ES-I3 (cell line): Measurements from ENCODE around the gene BUB1B.
A peak's percentile ranks its signal among the peaks of the same experiment; 100 is the strongest.
"Not testable (repeated sequence)": the region's sequence is repeated elsewhere in the genome, so short reads cannot be mapped to it uniquely, and the experiment has no call there.

Experiments
- H3K36me3 ChIP-seq: 2 replicates; pipeline ENCODE4 v1.6.1; 2013; ENCODE audit warnings: mild to moderate bottlenecking, low read length, control low read depth, moderate library complexity; ENCODE audit not compliant: insufficient read depth
- H3K4me1 ChIP-seq: 2 replicates; pipeline ENCODE4 v1.6.1; 2013; ENCODE audit warnings: mild to moderate bottlenecking, control low read depth, low read length; ENCODE audit not compliant: insufficient read depth
- H3K9ac ChIP-seq: 2 replicates; pipeline ENCODE4 v1.6.1; 2013; ENCODE audit warnings: low read depth, mild to moderate bottlenecking, low read length, moderate library complexity
- H3K9me3 ChIP-seq: 2 replicates; pipeline ENCODE4 v1.6.1; 2013; ENCODE audit warnings: mild to moderate bottlenecking, low read length, moderate library complexity; ENCODE audit not compliant: control insufficient read depth, insufficient read depth

Gene BUB1B

DNA sequence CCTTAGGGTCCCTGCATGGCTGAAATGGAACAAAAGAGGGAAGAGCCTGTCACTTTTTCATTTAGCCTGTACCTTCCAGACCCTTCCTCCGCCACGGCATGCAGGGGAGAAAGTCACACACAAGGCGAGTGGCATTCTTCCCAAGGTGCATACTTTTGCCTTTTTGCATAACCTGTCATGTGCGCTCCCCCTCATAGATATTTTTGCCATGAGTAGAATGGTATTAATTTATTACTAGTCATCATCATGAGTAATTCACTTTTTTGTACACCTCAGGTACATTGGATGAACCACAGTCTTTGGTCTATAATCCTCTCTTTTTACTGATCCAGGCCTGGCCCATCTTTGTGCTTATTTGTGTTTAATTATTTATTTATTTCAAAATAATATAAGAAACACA lies 8.9 kb upstream of the BUB1B start:
- no peaks in the 10 kb centered on the region for H3K36me3 ChIP-seq
- H3K9me3 ChIP-seq, result no peaks in the 10 kb centered on the region
- H3K9ac ChIP-seq, result no peak overlapping the region
- peaks cover 11% of the 10 kb centered on the region for H3K4me1 ChIP-seq

DNA sequence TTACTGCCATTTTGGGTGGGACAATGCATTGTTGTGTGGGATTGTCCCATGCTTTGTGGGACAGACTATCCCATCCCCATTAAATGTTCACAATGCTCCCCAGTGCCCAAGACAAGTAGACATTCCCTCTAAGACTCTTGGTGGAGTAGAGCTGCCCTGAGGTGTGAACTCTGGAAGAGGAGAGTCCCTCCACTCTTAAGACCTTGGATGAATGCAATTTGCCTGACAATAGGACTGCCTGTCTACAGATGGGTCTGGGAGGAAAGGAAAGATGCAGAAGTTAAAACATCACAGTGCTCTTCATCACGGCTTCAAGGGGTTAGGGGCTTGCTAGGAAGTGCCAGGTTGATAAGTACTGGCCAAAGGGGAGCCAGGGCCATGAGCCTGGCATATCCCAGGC lies 6.0 kb upstream of the BUB1B start:
- H3K9me3 ChIP-seq, H3K36me3 ChIP-seq, H3K9ac ChIP-seq: not testable (repeated sequence)
- H3K4me1 ChIP-seq, result peaks cover 15% of the 10 kb centered on the region

DNA sequence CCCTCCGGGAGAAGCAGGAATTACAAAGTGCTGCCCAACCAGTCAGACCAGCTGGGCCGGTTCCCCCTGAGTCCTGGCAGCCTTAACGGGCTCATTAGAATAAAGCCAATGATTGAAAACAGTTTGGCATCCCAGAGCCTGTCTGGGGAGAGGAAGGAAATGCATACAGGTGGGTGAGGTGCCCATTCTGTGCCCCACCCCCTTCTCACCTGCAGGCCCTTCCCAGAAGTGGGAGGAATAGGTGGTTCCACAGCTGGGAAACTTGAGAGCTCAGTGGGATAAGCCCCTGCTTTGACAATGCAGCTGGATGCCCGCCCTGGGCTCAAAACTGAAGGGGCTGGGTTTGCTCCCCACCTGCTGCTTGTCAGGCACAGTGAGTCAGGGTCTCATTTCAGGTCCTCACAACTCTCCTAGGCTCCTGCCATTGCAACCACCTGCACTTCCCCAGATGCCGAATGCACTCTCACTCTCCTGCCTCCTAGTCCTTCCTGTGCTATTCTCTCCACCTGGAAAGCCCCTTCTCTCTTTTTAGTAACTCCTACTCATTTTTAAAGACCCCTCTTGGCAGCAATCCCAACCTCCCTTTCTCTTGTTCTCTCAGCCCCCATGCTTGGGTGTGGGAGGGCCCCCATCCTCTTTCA lies 5.5 kb upstream of the BUB1B start:
- Histone ChIP-seq H3K36me3 (no peaks in the 10 kb centered on the region), H3K9me3 (no peaks in the 10 kb centered on the region), H3K4me1 (peaks cover 15% of the 10 kb centered on the region), H3K9ac (no peak overlapping the region)

DNA sequence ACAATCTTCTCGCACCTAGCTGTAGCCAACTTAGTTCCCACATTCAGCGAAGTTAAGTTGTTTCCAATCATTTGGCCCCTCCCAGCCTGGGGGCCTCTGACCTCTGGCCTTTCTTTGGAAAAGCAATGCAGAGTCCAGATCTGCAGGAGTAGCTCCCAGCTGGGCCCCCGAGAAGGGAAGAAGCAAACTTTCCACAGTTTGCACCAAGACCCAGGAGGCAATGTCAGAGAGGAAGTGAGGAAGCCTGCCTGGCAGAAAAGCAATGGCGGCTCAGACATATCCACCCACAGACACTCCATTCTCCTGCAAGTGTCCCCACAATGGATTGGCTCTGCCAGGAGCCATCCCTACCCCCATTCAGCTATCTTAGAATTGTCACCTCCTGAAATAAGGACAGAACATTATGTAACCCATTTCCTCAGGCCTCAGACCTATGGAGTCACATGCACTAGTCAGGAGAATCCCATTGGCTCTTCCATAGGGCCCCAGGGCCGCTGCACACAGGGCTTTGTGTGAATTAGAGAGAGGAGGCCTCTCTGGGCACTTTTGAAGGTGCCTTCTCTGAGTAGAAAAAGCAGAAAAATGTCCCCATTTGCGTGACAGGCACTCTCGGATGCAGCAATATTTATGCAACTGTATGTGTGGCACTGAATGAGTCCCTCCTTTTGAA lies 3.0 kb upstream of the BUB1B start:
- Histone ChIP-seq H3K9me3 (no peaks in the 10 kb centered on the region), H3K9ac (no peak overlapping the region), H3K36me3 (no peaks in the 10 kb centered on the region), H3K4me1 (peaks cover 15% of the 10 kb centered on the region)

DNA sequence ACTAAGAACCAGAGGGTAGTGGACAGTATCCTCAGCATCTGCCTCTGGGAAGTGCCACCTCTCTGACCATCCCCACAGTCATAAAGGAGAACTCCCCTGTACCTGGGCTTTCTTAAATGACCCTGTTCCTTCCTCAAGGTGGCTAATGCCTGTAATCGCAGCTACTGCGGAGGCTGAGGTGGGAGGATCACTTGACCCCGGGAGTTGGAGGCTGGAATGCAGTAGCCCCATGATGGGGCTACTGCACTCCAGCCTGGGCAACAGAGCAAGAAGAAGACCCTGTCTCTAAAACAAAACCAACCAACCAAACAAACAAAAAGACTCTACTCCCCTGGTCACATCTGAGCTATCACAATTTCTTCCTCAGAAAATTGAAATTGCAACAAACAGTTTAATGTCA lies 848 bp upstream of the BUB1B start:
- H3K9ac ChIP-seq, result no peak overlapping the region
- peaks cover 1% of the 10 kb centered on the region; the same call in 1 of the 2 replicates for H3K36me3 ChIP-seq
- H3K4me1 ChIP-seq, result peaks cover 11% of the 10 kb centered on the region
- no peaks in the 10 kb centered on the region for H3K9me3 ChIP-seq

DNA sequence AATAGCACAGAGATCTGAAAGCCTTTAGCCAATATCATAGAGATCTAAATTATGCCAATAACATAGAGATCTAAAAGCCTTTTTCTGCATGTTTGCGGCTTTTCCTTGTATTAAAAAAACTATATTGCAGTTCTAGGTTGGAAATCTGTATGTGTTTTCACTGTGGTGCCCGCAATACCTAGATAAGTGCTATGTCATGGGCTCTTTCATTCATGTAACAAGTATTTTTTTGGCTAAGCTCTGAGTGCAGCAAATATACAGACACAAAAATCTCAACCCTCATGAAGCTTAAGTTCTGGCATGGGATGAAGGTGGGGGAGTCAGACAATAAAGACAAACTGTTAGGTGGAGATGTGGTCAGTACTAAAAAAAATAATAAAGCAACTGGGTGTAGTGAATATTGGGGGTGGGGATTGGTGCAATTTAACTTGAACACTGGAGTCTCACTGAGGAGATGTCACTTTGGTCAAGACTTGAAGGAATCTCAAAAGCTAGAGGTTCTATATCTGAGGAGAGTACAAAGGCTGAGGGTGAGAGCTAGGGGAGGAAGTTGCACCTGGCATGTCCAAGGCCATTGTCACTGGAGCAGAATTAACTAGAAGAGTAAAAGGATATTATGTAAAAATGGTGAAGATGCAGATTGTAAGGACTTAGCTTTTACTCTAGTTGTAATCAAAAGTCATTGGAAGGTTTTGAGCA lies 973 bp downstream of the BUB1B start:
- peak overlapping the region; percentile 81 for H3K9ac ChIP-seq
- peaks cover 3% of the 10 kb centered on the region; the same call in 1 of the 2 replicates for H3K36me3 ChIP-seq
- H3K9me3 ChIP-seq, result no peaks in the 10 kb centered on the region
- peaks cover 4% of the 10 kb centered on the region; the same call in 1 of the 2 replicates for H3K4me1 ChIP-seq

DNA sequence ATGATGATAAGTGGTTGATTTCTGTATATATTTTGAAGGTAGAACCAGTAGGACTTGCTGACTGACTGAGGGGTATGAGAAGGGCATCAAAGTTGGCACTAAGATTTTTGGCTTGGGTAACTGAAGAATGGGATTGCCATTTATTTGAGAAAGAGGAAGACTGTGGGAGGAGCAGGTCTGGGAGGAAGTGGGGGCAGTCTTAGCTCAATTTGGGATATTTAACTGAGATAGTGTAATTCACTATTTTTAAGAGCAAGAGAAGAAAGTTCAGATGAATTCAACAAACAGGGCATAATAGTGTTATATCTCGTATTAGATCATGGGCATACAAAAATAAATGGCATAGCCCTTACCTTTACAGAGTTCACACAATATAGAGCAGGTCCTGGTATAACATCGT lies 1.7 kb downstream of the BUB1B start:
- peaks cover 4% of the 10 kb centered on the region; the same call in 1 of the 2 replicates for H3K4me1 ChIP-seq
- peak overlapping the region; percentile 81; the same call in 1 of the 2 replicates for H3K9ac ChIP-seq
- no peaks in the 10 kb centered on the region for H3K9me3 ChIP-seq
- peaks cover 3% of the 10 kb centered on the region for H3K36me3 ChIP-seq

DNA sequence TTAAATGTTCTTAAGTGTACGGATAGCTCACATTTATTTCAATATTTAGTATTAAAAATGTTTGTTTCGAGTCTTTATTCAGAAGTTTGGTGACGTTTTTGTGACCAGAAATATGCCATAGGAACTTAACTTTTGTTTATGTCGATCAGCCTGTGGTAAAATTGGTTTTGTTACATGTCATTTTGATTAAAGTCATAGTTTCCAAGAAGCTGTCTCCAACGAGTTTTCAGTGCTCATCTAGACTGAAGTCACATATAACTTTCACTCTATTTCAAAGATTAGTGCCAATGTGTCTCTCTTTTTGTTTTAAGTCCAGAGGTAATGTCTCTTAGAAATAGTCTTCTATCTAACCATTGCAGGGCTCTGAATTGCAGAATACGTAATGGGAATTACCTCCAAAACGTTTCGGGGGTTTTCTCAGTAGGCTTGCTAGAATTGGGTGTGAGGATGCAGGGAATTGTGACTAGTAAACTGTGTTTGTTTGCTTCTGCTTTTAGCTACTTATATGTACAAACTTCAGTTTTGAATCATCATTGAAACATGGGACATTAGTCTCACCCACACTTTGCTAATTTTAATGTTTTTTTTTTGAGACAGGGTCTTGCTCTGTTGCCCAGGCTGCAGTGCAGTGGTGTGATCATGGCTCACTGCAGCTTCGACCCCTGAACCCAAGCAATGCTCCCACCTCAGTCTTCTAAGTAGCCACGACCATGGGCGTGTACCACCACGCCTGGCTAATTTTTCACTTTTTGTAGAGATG lies 3.0 kb downstream of the BUB1B start:
- Histone ChIP-seq H3K9me3 (no peaks in the 10 kb centered on the region), H3K36me3 (peaks cover 3% of the 10 kb centered on the region), H3K4me1 (no peaks in the 10 kb centered on the region), H3K9ac (no peak overlapping the region)

DNA sequence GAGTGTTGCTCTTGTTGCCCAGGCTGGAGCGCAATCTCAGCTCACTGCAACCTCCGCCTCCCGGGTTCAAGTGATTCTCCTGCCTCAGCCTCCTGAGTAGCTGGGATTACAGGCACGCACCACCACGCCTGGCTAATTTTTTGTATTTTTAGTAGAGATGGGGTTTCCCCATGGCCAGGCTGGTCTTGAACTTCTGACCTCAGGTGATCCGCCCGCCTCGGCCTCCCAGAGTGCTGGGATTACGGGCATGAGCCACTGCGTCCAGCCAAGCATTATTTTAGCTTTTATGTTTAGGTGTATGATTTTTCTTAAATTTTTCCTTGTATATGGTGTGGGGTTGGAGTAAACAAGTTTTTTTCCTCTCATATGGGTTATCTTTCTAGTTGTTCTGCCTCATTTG lies 6.5 kb downstream of the BUB1B start:
- H3K9me3 ChIP-seq, H3K4me1 ChIP-seq, H3K9ac ChIP-seq: not testable (repeated sequence)
- H3K36me3 ChIP-seq, result peaks cover 14% of the 10 kb centered on the region

DNA sequence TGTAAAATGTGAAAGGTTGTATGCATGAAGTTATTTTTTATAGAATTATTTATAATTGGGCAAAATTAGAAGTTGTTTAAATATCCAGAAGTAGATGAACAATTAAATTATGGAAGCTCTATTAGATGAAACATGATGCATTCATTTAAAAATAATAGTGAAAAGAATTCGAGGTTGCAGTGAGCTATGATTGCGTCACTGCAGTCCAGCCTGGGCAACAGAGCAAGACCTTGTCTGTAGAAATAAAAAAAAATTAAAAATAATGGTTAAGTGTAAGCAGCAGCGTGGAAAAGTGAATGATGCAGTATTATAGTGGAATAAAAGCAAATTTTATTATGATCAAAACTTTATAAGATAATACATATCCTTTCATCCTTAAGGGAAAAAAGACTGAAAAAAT lies 14.3 kb downstream of the BUB1B start:
- Histone ChIP-seq H3K36me3 (peaks cover 17% of the 10 kb centered on the region; the same call in 1 of the 2 replicates), H3K4me1 (no peaks in the 10 kb centered on the region), H3K9me3 (no peaks in the 10 kb centered on the region), H3K9ac (no peak overlapping the region)

DNA sequence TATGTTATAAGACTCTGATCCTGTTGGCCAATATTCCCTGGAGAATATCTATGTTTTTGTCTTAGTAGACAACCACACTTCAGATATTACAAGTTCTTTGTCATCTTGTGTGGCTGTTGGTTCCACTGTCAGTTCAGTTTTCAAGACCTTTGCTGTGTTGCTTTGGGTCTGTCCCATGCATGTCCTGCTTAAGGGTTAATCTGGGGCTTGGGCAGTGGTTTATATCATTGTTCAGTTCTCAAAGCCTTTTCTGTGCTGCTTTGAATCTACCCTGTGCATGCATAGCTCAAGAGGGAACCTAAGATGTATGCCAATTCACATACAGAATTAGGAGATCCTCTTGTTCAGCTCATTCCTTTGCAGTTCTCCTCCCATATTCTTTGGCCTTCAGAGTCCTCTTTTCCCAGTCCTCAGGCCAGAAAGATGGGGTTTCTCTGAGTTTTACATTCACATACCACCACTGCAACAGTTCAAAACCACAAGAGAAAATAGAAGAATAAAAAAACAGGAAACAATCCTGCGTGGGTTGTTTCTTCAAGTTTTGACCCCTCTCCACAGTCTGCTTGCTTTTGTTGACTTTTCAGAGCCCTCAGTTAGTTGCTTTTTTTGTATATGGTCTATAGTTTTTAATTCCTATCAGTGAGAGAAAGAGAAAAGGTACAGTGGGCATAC lies 21.6 kb downstream of the BUB1B start:
- no peak overlapping the region for H3K9ac ChIP-seq

DNA sequence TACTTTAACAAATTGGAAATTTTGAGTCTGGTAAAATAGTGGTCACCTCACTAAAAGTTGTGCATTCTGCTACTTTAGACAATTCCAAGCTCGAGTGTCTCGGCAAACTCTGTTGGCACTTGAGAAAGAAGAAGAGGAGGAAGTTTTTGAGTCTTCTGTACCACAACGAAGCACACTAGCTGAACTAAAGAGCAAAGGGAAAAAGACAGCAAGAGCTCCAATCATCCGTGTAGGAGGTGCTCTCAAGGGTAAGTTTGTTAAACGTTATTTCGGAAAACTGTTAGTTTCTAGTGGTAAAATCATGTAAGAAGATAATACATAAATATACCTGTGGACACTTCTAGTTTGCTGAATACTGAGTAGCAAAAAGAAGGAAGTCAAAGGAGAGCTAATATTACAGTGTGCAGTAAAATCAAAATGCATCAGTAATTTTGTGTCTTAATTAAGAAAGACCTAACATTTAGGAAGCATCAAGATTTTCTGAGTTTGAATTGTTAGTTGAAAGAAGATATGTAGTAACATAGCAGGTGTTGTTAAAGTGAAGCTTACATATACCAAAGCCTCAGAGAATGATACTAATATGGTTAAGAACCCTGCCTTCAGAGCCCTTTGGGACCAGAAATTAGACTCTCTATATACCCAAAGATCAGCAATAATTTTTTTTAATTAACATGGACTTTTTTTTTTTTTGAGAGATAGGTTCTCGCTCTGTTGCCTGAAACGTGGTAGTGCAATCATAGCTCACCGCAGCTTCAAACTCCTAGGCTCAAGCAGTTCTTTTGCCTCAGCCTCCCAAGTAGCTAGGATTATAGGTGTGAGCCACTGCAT lies 23.0 kb downstream of the BUB1B start:
- Histone ChIP-seq H3K9me3 (no peaks in the 10 kb centered on the region), H3K36me3 (peaks cover 25% of the 10 kb centered on the region), H3K9ac (no peak overlapping the region), H3K4me1 (no peaks in the 10 kb centered on the region)

More for the DNA sequence above, 21.6 kb downstream of the BUB1B start:
- Histone ChIP-seq H3K36me3 (peaks cover 25% of the 10 kb centered on the region), H3K9me3 (no peaks in the 10 kb centered on the region), H3K4me1 (no peaks in the 10 kb centered on the region)

DNA sequence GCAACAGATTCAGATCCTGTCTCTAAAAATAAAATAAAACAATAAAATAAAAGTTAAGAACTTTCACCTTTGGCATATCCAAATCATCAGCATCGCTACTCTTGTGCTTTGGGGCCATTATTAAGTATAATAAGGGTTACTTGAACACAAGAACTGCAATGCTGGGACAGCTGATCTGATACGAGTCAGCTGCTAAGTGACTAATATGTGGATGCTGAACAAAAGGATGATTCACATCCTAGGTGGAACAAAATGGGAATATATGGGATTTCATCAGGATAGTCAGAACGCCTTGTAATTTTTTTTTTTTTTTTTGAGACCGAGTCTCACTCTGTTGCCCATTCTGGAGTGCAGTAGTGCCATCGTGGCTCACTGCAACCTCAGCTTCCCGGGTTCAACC lies 29.7 kb downstream of the BUB1B start:
- no peaks in the 10 kb centered on the region for H3K9me3 ChIP-seq
- H3K36me3 ChIP-seq, result peaks cover 10% of the 10 kb centered on the region
- H3K9ac ChIP-seq, result no peak overlapping the region
- H3K4me1 ChIP-seq, result no peaks in the 10 kb centered on the region
